IgD-negative memory B cell (primary cell): ENCODE data around the gene CCL27. TPM values are rescaled to one million over a fixed set of nuclear protein-coding genes. Genes with fewer than 3 reads are reported as not detected.
"Not testable (repeated sequence)": the region's sequence is repeated elsewhere in the genome, so short reads cannot be mapped to it uniquely, and the experiment has no call there.

ENCODE experiments used
- H3K27ac Mint-ChIP-seq, 3 donors: one replicate each; pipeline ENCODE4 v1.8.0; 2020 to 2022; ENCODE audit warnings: mild to moderate bottlenecking in 3 of 3, mixed read lengths in 3 of 3, moderate library complexity in 1 of 3
- H3K27me3 Mint-ChIP-seq: one replicate; pipeline ENCODE4 v1.8.0; 2021; ENCODE audit warnings: mixed read lengths
- H3K36me3 Mint-ChIP-seq: one replicate; pipeline ENCODE4 v1.8.0; 2020; ENCODE audit warnings: mild to moderate bottlenecking, mixed read lengths
- H3K4me1 Mint-ChIP-seq, 3 donors: one replicate each; pipeline ENCODE4 v1.8.0; 2020 to 2022; ENCODE audit warnings: mixed read lengths in 3 of 3, mild to moderate bottlenecking in 1 of 3
- H3K4me3 Mint-ChIP-seq, 4 donors: one replicate each; pipeline ENCODE4 v1.8.0; 2020 to 2022; ENCODE audit warnings: mild to moderate bottlenecking in 4 of 4, mixed read lengths in 4 of 4, moderate library complexity in 3 of 4
- H3K9me3 Mint-ChIP-seq, 3 donors: one replicate each; pipeline ENCODE4 v1.8.0; 2020 to 2021; ENCODE audit warnings: mixed read lengths in 3 of 3, mild to moderate bottlenecking in 1 of 3
- polyA plus RNA-seq: library from polyadenylated mRNA; unstranded; fragments of 300-500 nt; fragmentation: Illumina TruSeq; gene quantifications from one replicate; pipeline ENCODE4 v1.2.3, GENCODE V29; 2021

The CCL27 gene
- polyA plus RNA-seq, 1 donor from 2014 or later: not detected

DNA sequence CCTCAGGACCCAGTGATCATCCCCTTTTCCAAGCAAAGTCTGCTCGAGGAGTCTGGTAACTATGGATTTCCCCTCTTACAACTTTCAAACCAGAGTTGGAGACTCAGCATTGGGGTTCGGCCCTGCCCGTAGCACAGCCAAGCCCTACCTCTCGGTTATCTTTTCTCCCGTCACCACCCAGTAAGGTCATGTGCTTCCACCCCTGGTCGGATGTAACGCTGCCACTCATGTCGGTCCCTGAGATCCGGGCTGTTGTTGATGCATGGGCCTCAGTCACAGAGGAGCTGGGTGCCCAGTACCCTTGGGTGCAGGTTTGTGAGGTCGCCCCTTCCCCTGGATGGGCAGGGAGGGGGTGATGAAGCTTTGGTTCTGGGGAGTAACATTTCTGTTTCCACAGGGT is 14.8 kb downstream of the CCL27 start:
- Mint-ChIP-seq H3K27ac (peak overlapping the region in 1 of 3 donors; percentile 71), H3K27me3 (no peaks in the 10 kb centered on the region), H3K9me3 (no peaks in the 10 kb centered on the region), H3K4me1 (peaks cover 17 to 22% (median 19%) of the 10 kb centered on the region in 3 donors), H3K4me3 (peak overlapping the region; percentile 90 to 96 (median 94)), H3K36me3 (peaks cover 2% of the 10 kb centered on the region)

DNA sequence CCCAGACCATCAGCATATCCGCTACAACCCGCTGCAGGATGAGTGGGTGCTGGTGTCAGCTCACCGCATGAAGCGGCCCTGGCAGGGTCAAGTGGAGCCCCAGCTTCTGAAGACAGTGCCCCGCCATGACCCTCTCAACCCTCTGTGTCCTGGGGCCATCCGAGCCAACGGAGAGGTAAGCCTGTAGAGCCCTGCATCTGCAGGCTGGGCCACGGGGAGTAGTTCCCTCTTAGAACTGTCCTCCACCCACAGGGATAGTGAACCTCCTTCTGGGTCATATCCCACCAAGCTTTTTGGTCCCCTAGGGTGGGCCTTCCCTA is 15.4 kb downstream of the CCL27 start:
- Mint-ChIP-seq H3K36me3 (peaks cover 2% of the 10 kb centered on the region), H3K9me3 (no peaks in the 10 kb centered on the region), H3K4me3 (peak overlapping the region; percentile 90 to 96 (median 94)), H3K4me1 (peaks cover 17 to 18% (median 18%) of the 10 kb centered on the region in 3 donors), H3K27ac (peak overlapping the region in 2 of 3 donors; percentile 71 to 92), H3K27me3 (no peaks in the 10 kb centered on the region)

DNA sequence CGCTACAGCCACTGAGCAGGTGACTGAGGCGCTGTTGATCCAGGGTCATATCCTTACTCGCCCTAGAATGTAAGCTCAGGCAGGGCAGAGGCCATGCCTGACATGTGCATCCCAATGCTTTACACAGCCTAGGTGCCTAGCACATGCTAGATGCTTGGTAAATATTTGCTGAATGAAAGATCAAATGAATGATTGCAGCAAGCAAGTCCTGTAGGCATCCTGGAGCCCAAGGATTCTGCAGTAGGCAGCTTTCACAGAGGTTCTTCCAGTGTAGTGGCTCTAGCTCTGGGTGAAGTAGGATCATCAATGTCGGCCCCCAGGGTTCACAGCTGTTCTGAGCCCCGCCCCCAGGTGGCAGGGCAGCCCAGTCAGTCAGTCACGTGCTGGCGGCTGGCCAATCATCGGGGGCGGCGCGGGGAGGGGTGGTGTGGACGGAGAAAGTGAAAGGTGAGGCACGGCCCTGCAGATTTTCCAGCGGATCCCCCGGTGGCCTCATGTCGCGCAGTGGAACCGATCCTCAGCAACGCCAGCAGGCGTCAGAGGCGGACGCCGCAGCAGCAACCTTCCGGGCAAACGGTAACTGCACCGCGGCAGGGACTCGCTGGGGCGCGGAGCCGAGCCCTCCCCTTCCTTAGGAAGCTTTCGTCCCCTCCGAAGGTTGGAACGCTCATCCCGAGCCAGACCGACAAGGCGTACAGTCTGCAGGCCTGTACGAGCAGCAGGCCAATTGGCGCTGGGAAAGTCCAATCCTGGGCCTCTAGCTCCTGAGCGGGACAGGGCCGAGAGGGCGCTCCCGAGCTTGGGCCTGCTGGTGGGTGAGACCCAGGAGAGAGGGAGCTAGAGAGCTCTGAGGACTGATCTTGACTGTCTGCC is 16.0 kb downstream of the CCL27 start, which contains the start of gene GALT:
Gene GALT, plus strand, starts transcription at position 465 of the 873 bp plus-strand sequence. Its CDS starts 30 bp downstream, at position 495.
- H3K27ac Mint-ChIP-seq: peak within 1 kb of the TSS; percentile 68 to 92 (median 71)
- peaks cover 17 to 18% (median 18%) of the 10 kb centered on the region in 3 donors for H3K4me1 Mint-ChIP-seq
- H3K36me3 Mint-ChIP-seq: peaks cover 2% of the 10 kb centered on the region
- peak within 1 kb of the TSS; percentile 90 to 96 (median 94) for H3K4me3 Mint-ChIP-seq
- H3K9me3 Mint-ChIP-seq: no peaks in the 10 kb centered on the region
- no peaks in the 10 kb centered on the region for H3K27me3 Mint-ChIP-seq

DNA sequence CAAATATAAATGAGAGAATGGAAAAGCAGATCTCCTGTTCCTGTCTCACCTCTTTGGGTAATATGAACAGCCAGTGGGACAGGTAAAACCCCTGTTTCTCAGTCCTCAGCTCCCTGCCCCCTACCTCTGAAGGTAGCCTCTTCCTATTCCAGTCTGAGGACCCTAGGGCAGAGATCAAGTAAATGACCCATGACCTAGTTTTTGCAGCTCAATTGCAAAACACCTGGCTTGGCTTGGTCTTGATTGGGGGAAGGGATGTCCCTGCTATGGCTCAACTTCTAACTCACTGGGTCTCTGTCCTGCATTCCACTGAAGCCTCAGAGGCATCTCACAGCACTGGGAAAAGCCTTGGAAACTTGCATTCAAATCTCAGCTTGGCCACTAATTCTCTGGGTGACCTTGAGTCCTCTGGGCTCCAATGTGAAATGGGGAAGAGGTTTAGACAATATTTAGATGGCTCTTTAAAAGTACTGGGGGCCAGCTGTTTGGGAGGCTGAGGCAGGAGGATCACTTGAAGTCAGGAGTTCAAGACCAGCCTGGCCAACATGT is 17.6 kb downstream of the CCL27 start:
- Mint-ChIP-seq H3K36me3 (peaks cover 3% of the 10 kb centered on the region), H3K4me1 (peaks cover 17 to 18% (median 18%) of the 10 kb centered on the region in 3 donors), H3K27ac (no peak overlapping the region), H3K9me3 (no peaks in the 10 kb centered on the region), H3K27me3 (no peaks in the 10 kb centered on the region), H3K4me3 (peak overlapping the region in 1 of 4 donors; percentile 90)

GRCh38 chr9:34642679-34643078 is 19.8 kb downstream of the CCL27 start:
- H3K27ac Mint-ChIP-seq: no peak overlapping the region
- H3K9me3 Mint-ChIP-seq: no peaks in the 10 kb centered on the region
- peaks cover 21 to 31% (median 22%) of the 10 kb centered on the region in 3 donors for H3K4me1 Mint-ChIP-seq
- peaks cover 3% of the 10 kb centered on the region for H3K36me3 Mint-ChIP-seq
- no peaks in the 10 kb centered on the region for H3K27me3 Mint-ChIP-seq
- H3K4me3 Mint-ChIP-seq: peak overlapping the region in 1 of 4 donors; percentile 19

DNA sequence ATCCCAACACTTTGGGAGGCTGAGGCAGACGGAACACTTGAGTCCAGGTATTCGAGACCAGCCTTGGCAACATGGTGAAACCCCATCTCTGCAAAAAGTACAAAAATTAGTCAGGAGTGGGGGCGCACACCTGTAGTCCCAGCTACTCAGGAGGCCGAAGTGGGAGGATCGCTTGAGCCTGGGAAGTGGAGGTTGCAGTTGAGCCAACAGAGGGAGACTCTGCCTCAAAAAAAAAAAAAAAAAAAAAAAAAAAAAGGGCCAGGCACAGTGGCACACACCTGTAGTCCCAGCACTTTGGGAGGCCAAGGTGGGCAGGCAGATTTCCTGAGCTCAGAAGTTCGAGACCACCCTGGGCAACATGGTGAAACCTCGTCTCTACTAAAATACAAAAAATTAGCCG is 23.1 kb downstream of the CCL27 start:
- peaks cover 15 to 22% (median 20%) of the 10 kb centered on the region in 3 donors for H3K4me1 Mint-ChIP-seq
- not testable (repeated sequence) for H3K36me3 Mint-ChIP-seq, H3K27me3 Mint-ChIP-seq, H3K9me3 Mint-ChIP-seq
- H3K4me3 Mint-ChIP-seq: peak overlapping the region in 1 of 4 donors; percentile 89
- peak overlapping the region in 2 of 3 donors; percentile 49 to 97 for H3K27ac Mint-ChIP-seq

DNA sequence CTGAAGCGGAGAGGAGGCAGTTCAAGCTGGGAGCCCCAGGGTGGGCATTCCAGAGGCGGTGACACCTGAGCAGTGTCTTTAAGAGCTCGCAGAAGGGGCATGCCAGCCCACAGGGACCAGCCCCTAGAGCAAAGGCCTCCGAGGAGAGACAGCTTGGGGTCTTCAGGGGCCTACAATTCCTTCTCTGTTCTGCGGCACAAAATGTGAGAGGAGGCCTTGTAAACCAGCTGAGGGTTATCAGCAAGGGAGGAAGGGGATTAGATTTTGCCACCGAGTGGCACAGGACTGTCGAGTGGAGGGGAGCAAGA is 24.4 kb downstream of the CCL27 start:
- H3K4me1 Mint-ChIP-seq: peaks cover 19 to 26% (median 25%) of the 10 kb centered on the region in 3 donors
- peaks cover 1% of the 10 kb centered on the region for H3K36me3 Mint-ChIP-seq
- no peaks in the 10 kb centered on the region for H3K27me3 Mint-ChIP-seq
- H3K27ac Mint-ChIP-seq: peak overlapping the region; percentile 49 to 97 (median 91)
- H3K4me3 Mint-ChIP-seq: peak overlapping the region; percentile 87 to 95 (median 90)
- no peaks in the 10 kb centered on the region for H3K9me3 Mint-ChIP-seq

DNA sequence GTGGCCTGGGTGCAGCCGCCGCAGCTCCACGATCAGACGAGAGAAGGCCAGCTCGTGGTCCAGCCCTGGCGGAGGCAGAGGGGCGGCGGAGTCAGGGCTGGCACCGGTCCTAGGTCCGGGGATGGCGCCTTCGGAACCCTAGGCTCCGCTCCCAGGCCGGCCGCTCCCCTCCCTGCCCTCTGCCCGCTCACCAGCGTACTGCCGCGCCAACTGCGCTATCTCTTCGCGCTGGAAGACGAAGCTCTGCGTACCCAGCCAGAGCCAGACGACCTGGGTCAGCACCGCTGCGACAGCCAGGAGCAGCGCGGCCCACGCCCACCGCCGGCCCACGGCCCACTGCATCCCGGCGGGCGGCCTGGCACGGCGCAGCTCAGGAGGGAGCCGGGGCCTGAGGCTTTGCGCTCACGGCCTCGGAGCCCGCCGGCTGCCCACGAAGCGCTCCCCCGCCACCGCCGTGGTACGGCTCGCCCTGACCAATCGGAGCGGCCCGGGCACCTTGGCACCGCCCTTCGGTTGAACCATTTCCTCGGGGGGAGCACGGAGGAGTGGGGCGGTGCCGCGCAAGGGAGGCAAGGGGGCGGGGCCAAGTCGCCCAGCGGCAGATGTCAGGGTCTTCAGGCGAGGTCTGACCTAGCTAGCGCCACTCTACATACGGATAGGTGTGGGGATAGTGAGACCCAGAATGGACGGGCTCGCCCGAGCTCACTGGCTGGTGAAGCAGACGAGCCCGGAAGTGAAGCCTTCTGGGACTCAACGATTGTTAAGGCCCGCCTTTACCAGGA is 24.9 kb downstream of the CCL27 start, which contains the start of gene SIGMAR1:
Gene SIGMAR1, minus strand, starts transcription at position 432 of the 782 bp plus-strand sequence. Its CDS starts 90 bp downstream, at position 342.
- peaks cover 19 to 26% (median 25%) of the 10 kb centered on the region in 3 donors for H3K4me1 Mint-ChIP-seq
- no peaks in the 10 kb centered on the region for H3K27me3 Mint-ChIP-seq
- no peaks in the 10 kb centered on the region for H3K9me3 Mint-ChIP-seq
- peak within 1 kb of the TSS; percentile 87 to 95 (median 90) for H3K4me3 Mint-ChIP-seq
- peaks cover 1% of the 10 kb centered on the region for H3K36me3 Mint-ChIP-seq
- peak within 1 kb of the TSS; percentile 66 to 97 (median 91) for H3K27ac Mint-ChIP-seq

- Mint-ChIP-seq H3K27me3 (no peaks in the 10 kb centered on the region), H3K27ac (peak overlapping the region; percentile 39 to 97 (median 66)), H3K4me1 (peaks cover 19 to 26% (median 25%) of the 10 kb centered on the region in 3 donors), H3K9me3 (no peaks in the 10 kb centered on the region), H3K36me3 (peaks cover 1% of the 10 kb centered on the region), H3K4me3 (peak overlapping the region; percentile 78 to 95 (median 90))
These were observed 25.6 kb downstream of the CCL27 start for GRCh38 chr9:34636791-34637355.

GRCh38 chr9:34635556-34635955 is 26.9 kb downstream of the CCL27 start:
- Mint-ChIP-seq H3K4me3 (peak overlapping the region in 3 of 4 donors; percentile 65 to 87 (median 65)), H3K4me1 (peaks cover 19 to 26% (median 25%) of the 10 kb centered on the region in 3 donors), H3K27ac (no peak overlapping the region), H3K27me3 (no peaks in the 10 kb centered on the region), H3K36me3 (no peaks in the 10 kb centered on the region), H3K9me3 (no peaks in the 10 kb centered on the region)

DNA sequence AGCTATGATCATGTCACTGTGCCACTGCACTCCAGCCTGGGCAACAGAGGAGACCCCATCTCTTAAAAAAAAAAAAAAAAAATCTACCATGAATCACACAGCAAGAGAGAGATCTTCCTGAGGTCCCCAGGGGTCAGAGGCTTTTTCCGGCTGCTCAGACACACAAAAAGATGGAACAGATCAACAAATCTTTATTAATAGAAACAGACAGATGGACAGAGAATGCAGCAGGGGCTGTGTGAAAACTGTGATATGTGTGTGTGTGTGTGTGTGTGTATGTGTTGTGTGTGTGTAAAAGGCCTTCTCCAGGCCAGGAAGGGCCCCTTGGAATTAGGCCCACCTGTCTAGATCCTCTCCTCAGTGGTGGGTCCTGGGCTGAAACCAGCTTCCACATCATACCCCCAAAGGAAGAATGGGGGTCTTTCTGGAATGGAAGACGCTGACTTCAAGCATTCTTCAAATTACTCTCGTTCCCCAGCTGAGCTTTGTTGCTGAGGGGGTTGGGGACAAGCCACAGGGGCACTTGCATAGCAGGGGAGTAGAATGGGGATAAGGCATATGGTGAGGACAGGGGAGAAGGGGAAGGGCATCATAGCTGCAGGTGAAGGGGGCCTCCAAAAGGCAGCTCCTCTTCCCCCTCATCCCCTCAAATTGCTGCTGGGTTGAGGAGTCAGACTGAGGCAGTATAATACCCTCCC is 27.8 kb downstream of the CCL27 start:
- H3K27ac Mint-ChIP-seq: peak overlapping the region in 1 of 3 donors; percentile 35
- H3K4me3 Mint-ChIP-seq: no peak overlapping the region
- peaks cover 3% of the 10 kb centered on the region for H3K36me3 Mint-ChIP-seq
- H3K4me1 Mint-ChIP-seq: peaks cover 19 to 26% (median 25%) of the 10 kb centered on the region in 3 donors
- no peaks in the 10 kb centered on the region for H3K9me3 Mint-ChIP-seq
- H3K27me3 Mint-ChIP-seq: peaks cover 9% of the 10 kb centered on the region

- peak overlapping the region in 1 of 4 donors; percentile 53 for H3K4me3 Mint-ChIP-seq
- peaks cover 15% of the 10 kb centered on the region for H3K27me3 Mint-ChIP-seq
- peak overlapping the region in 2 of 3 donors; percentile 22 to 31 for H3K27ac Mint-ChIP-seq
- peaks cover 19 to 30% (median 25%) of the 10 kb centered on the region in 3 donors for H3K4me1 Mint-ChIP-seq
- H3K9me3 Mint-ChIP-seq: no peaks in the 10 kb centered on the region
- H3K36me3 Mint-ChIP-seq: peaks cover 3% of the 10 kb centered on the region
These were observed 28.5 kb downstream of the CCL27 start for GRCh38 chr9:34633851-34634550.

- H3K4me1 Mint-ChIP-seq: peaks cover 18 to 29% (median 22%) of the 10 kb centered on the region in 3 donors
These were observed 29.3 kb downstream of the CCL27 start for GRCh38 chr9:34633166-34633565.

More at GRCh38 chr9:34633166-34633565, 29.3 kb downstream of the CCL27 start:
- no peak overlapping the region for H3K27ac Mint-ChIP-seq
- no peaks in the 10 kb centered on the region for H3K9me3 Mint-ChIP-seq
- H3K4me3 Mint-ChIP-seq: no peak overlapping the region
- H3K36me3 Mint-ChIP-seq: peaks cover 3% of the 10 kb centered on the region
- H3K27me3 Mint-ChIP-seq: peaks cover 20% of the 10 kb centered on the region
